PC-3 (cell line): Measurements from ENCODE around the gene CTSZ. TPM values are rescaled to one million over a fixed set of nuclear protein-coding genes. Genes with fewer than 3 reads are reported as not detected.

ENCODE experiments used
- ATAC-seq: fragments of 200-7000 bp; cut with Tn5 transposase; 2 replicates; pipeline ENCODE4 v1.9.1; 2020; ENCODE audit warnings: mild to moderate bottlenecking, moderate library complexity
- BruUV-seq: library from RNA; stranded (reverse); fragments of 400-500 nt; replicated peaks from 2 replicates; lab custom pipeline; 2021; lab: Mats Ljungman, UMichigan
- CTCF ChIA-PET: fragments of 300-600 bp; sonication (Branson Sonifier 250); formaldehyde crosslinking; loops from one replicate; lab custom pipeline; 2022; ENCODE audit warnings: antibody characterized with exemption; lab: Charles Lee
- POLR2A ChIA-PET: fragments of 300-600 bp; sonication (Branson Sonifier 250); formaldehyde crosslinking; loops from one replicate; lab custom pipeline; 2022; ENCODE audit warnings: antibody characterized with exemption; ENCODE audit not compliant: unreplicated experiment; lab: Charles Lee
- DNase-seq: peaks from one replicate; pipeline ENCODE4 v3.0.0-alpha.2; 2015
- H2AFZ ChIP-seq: fragments of 300-600 bp; sonication (generic); 2 replicates; pipeline ENCODE4 v1.6.0; 2016; ENCODE audit warnings: antibody characterized with exemption, low read length
- H3F3A ChIP-seq: fragments of 300-600 bp; sonication (generic); one replicate; pipeline ENCODE4 v1.6.0; 2017; ENCODE audit warnings: antibody characterized with exemption, low read length, control low read depth, mild to moderate bottlenecking; ENCODE audit not compliant: unreplicated experiment
- H3K27ac ChIP-seq: fragments of 300-600 bp; sonication (generic); 2 replicates; pipeline ENCODE4 v1.5.1; 2016; ENCODE audit warnings: mild to moderate bottlenecking, low read length
- H3K27me3 ChIP-seq: fragments of 300-600 bp; sonication (generic); 2 replicates; pipeline ENCODE4 v1.6.1; 2016; ENCODE audit warnings: low read length, mixed read lengths
- H3K36me3 ChIP-seq: fragments of 300-600 bp; sonication (generic); 2 replicates; pipeline ENCODE4 v1.6.1; 2016; ENCODE audit warnings: low read depth, mixed run types, low read length, mixed read lengths
- H3K4me1 ChIP-seq: fragments of 300-600 bp; sonication (generic); 2 replicates; pipeline ENCODE4 v1.5.1; 2016; ENCODE audit warnings: low read length; ENCODE audit not compliant: insufficient read depth
- H3K4me2 ChIP-seq: fragments of 300-600 bp; sonication (generic); 2 replicates; pipeline ENCODE4 v1.6.0; 2016; ENCODE audit warnings: low read length
- H3K4me3 ChIP-seq: fragments of 300-600 bp; sonication (generic); 2 replicates; pipeline ENCODE4 v1.5.1; 2016; ENCODE audit warnings: mild to moderate bottlenecking, low read length, mixed read lengths
- H3K79me2 ChIP-seq: fragments of 300-600 bp; sonication (generic); 2 replicates; pipeline ENCODE4 v1.6.1; 2017; ENCODE audit warnings: low read length, mixed read lengths
- H3K9ac ChIP-seq: fragments of 300-600 bp; sonication (generic); 2 replicates; pipeline ENCODE4 v1.6.0; 2016; ENCODE audit warnings: mild to moderate bottlenecking, low read length
- H3K9me2 ChIP-seq: fragments of 300-600 bp; sonication (generic); replicated peaks from 2 replicates; pipeline ENCODE4 v1.6.1; 2016; ENCODE audit warnings: mixed run types, low read length, mixed read lengths
- H3K9me3 ChIP-seq: fragments of 300-600 bp; sonication (generic); 2 replicates; pipeline ENCODE4 v1.6.1; 2016; ENCODE audit warnings: low read length, mixed read lengths
- H4K20me1 ChIP-seq: fragments of 300-600 bp; sonication (generic); 2 replicates; pipeline ENCODE4 v1.6.1; 2016; ENCODE audit warnings: low read length, mixed read lengths
- CTCF ChIP-seq: fragments of 300-600 bp; sonication (generic); conservative IDR thresholded peaks from 2 replicates; pipeline ENCODE4 v1.5.1; 2017; ENCODE audit warnings: antibody characterized with exemption, low read depth, mild to moderate bottlenecking, low read length
- EZH2 ChIP-seq: fragments of 300-600 bp; sonication (generic); IDR thresholded peaks from one replicate; pipeline ENCODE4 v1.6.1; 2017; ENCODE audit warnings: antibody characterized with exemption, mild to moderate bottlenecking, low read length; ENCODE audit not compliant: unreplicated experiment
- EZH2phosphoT487 ChIP-seq: fragments of 300-600 bp; sonication (generic); IDR thresholded peaks from 2 replicates; pipeline ENCODE4 v1.6.1; 2018; ENCODE audit warnings: mild to moderate bottlenecking, antibody characterized with exemption, low read length, borderline replicate concordance
- intact Hi-C: fragments of 100-400 bp; cut with micrococcal nuclease; formaldehyde crosslinking; loops from 2 replicates; pipeline ENCODE4 v1.9.0; 2023
- total RNA-seq: library from RNA; depleted of rRNA; stranded (reverse); fragments of >200 nt; gene quantifications from 2 replicates; pipeline ENCODE4 v1.2.3, GENCODE V29; 2014

Gene CTSZ
- total RNA-seq, 1 experiment from 2014 or later: 191 TPM

- DNase-seq (no peak), ATAC-seq (no peak)
- Histone ChIP-seq H2AFZ (no peak overlapping the region), H3K4me2 (no peak overlapping the region), H3K9ac (no peak overlapping the region), H4K20me1 (peaks cover 7% of the 10 kb centered on the region), H3K27ac (no peak overlapping the region), H3F3A (no peaks in the 10 kb centered on the region), H3K79me2 (peaks cover 18% of the 10 kb centered on the region), H3K4me3 (no peak overlapping the region), H3K27me3 (no peaks in the 10 kb centered on the region), H3K9me2 (no peaks in the 10 kb centered on the region), H3K9me3 (no peaks in the 10 kb centered on the region), H3K4me1 (peaks cover 15% of the 10 kb centered on the region), H3K36me3 (peaks cover 94% of the 10 kb centered on the region)
- CTCF ChIA-PET: no interaction called here
- BruUV-seq: no TSS peak
- intact Hi-C loops: loop anchor here (5.0 kb wide), 1 partner anchor 41 kb away; the partner anchor contains the start of gene ATP5F1E
- POLR2A ChIA-PET: interaction anchor here (0.6 kb wide), 1 partner anchor 9 kb away, joined by 3 read pairs; no protein-coding TSS in a partner anchor
- TF ChIP-seq EZH2 (no peak), CTCF (no peak), EZH2phosphoT487 (no peak)
Observed at GRCh38 chr20:58990651-58991445, 16.2 kb downstream of the CTSZ start.

- POLR2A ChIA-PET: no interaction called here
- no TSS peak for BruUV-seq
Observed at GRCh38 chr20:58989196-58989595, 17.9 kb downstream of the CTSZ start.

More at GRCh38 chr20:58989196-58989595, 17.9 kb downstream of the CTSZ start:
- no peaks in the 10 kb centered on the region for H3F3A ChIP-seq
- H3K27me3 ChIP-seq: no peaks in the 10 kb centered on the region
- no peak overlapping the region for H3K27ac ChIP-seq
- TF ChIP-seq CTCF (no peak), EZH2 (no peak), EZH2phosphoT487 (no peak)
- no peaks in the 10 kb centered on the region for H3K9me3 ChIP-seq
- H4K20me1 ChIP-seq: peaks cover 19% of the 10 kb centered on the region
- no peak overlapping the region for H3K9ac ChIP-seq
- DNase-seq (no peak), ATAC-seq (no peak)
- peaks cover 9% of the 10 kb centered on the region for H3K4me1 ChIP-seq
- CTCF ChIA-PET: no interaction called here
- peaks cover 85% of the 10 kb centered on the region for H3K36me3 ChIP-seq
- H3K9me2 ChIP-seq: no peaks in the 10 kb centered on the region
- peaks cover 35% of the 10 kb centered on the region for H3K79me2 ChIP-seq
- no peak overlapping the region for H3K4me2 ChIP-seq
- intact Hi-C loops: no loop called here
- H2AFZ ChIP-seq: no peak overlapping the region
- no peak overlapping the region for H3K4me3 ChIP-seq
